GM23338 (cell line): ENCODE data around the gene PPDPF. TPM values are rescaled to one million over a fixed set of nuclear protein-coding genes. Genes with fewer than 3 reads are reported as not detected.

Source experiments
- ATAC-seq: fragments of 200-7000 bp; cut with Tn5 transposase; 3 replicates; pipeline ENCODE4 v1.9.1; 2020
- DNase-seq: peaks from one replicate; pipeline ENCODE4 v3.0.0-alpha.2; 2015; ENCODE audit warnings: low spot score
- H2AFZ ChIP-seq: fragments of 200-600 bp; sonication (generic); 2 replicates; pipeline ENCODE4 v1.8.0; 2016; ENCODE audit warnings: antibody characterized with exemption, mild to moderate bottlenecking, moderate library complexity
- H3F3A ChIP-seq: fragments of 200-600 bp; sonication (generic); replicated peaks from 2 replicates; pipeline ENCODE4 v1.8.0; 2017; ENCODE audit warnings: antibody characterized with exemption, mixed run types, low read depth
- H3K27ac ChIP-seq: fragments of 200-600 bp; sonication (generic); 2 replicates; pipeline ENCODE4 v1.6.1; 2016; ENCODE audit warnings: low read depth
- H3K27me3 ChIP-seq: fragments of 200-600 bp; sonication (generic); 2 replicates; pipeline ENCODE4 v1.8.0; 2016; ENCODE audit warnings: mild to moderate bottlenecking, mixed run types, moderate library complexity; ENCODE audit not compliant: insufficient read depth
- H3K36me3 ChIP-seq: fragments of 200-600 bp; sonication (generic); 2 replicates; pipeline ENCODE4 v1.8.0; 2016; ENCODE audit warnings: mild to moderate bottlenecking; ENCODE audit not compliant: insufficient read depth
- H3K4me1 ChIP-seq: fragments of 200-600 bp; sonication (generic); 2 replicates; pipeline ENCODE4 v1.8.0; 2016; ENCODE audit warnings: mild to moderate bottlenecking, moderate library complexity; ENCODE audit not compliant: insufficient read depth
- H3K4me2 ChIP-seq: fragments of 200-600 bp; sonication (generic); 2 replicates; pipeline ENCODE4 v1.7.1; 2017; ENCODE audit warnings: mixed run types
- H3K4me3 ChIP-seq: fragments of 200-600 bp; sonication (generic); 2 replicates; pipeline ENCODE4 v1.6.1; 2016; ENCODE audit warnings: mixed run types
- H3K79me2 ChIP-seq: fragments of 200-600 bp; sonication (generic); replicated peaks from 2 replicates; pipeline ENCODE4 v1.8.0; 2017; ENCODE audit warnings: mild to moderate bottlenecking; ENCODE audit not compliant: insufficient read depth
- H3K9me2 ChIP-seq: fragments of 200-600 bp; sonication (generic); 2 replicates; pipeline ENCODE4 v1.8.0; 2017; ENCODE audit not compliant: insufficient read depth
- H4K20me1 ChIP-seq: fragments of 200-600 bp; sonication (generic); replicated peaks from 2 replicates; pipeline ENCODE4 v1.8.0; 2017; ENCODE audit warnings: mild to moderate bottlenecking; ENCODE audit not compliant: insufficient read depth
- H3K27ac Mint-ChIP-seq: 2 replicates; pipeline ENCODE4 v1.8.0; 2020; ENCODE audit warnings: inconsistent platforms, mild to moderate bottlenecking, moderate library complexity, mixed read lengths
- H3K27me3 Mint-ChIP-seq: 3 replicates; pipeline ENCODE4 v1.8.0; 2022; ENCODE audit warnings: low read depth, mild to moderate bottlenecking, moderate library complexity, mixed read lengths, inconsistent platforms; ENCODE audit not compliant: insufficient read depth, poor library complexity
- H3K36me3 Mint-ChIP-seq: 3 replicates; pipeline ENCODE4 v1.8.0; 2021; ENCODE audit warnings: low read depth, mild to moderate bottlenecking, inconsistent platforms, moderate library complexity, mixed read lengths
- H3K4me1 Mint-ChIP-seq: 3 replicates; pipeline ENCODE4 v1.8.0; 2020; ENCODE audit warnings: mild to moderate bottlenecking, inconsistent platforms, mixed read lengths
- H3K4me3 Mint-ChIP-seq: 3 replicates; pipeline ENCODE4 v1.8.0; 2021; ENCODE audit warnings: moderate library complexity, mild to moderate bottlenecking, inconsistent platforms, mixed read lengths
- H3K9me3 Mint-ChIP-seq: 3 replicates; pipeline ENCODE4 v1.8.0; 2020; ENCODE audit warnings: moderate library complexity, mild to moderate bottlenecking, inconsistent platforms, mixed read lengths
- CREB1 ChIP-seq: fragments of 250-450 bp; sonication (Bioruptor Pico); IDR thresholded peaks from 2 replicates; pipeline ENCODE4 v1.5.0; 2020; ENCODE audit warnings: low read depth, mild to moderate bottlenecking, moderate library complexity
- CTCF ChIP-seq, 2 experiments: fragments of 200-600 bp in 1 of 2; sonication (generic) in 1 of 2; conservative IDR thresholded peaks; 2 replicates each; pipeline versions ENCODE4 v1.5.1 to v1.6.1; 2016 to 2017; ENCODE audit warnings: antibody characterized with exemption in 2 of 2, low read depth in 2 of 2, mild to moderate bottlenecking in 2 of 2, moderate library complexity in 1 of 2
- ETS1 ChIP-seq: IDR thresholded peaks from 2 replicates; pipeline ENCODE4 v1.6.1; 2016; ENCODE audit warnings: antibody characterized with exemption
- EZH2 ChIP-seq: fragments of 200-600 bp; sonication (generic); IDR thresholded peaks from one replicate; pipeline ENCODE4 v1.8.0; 2017; ENCODE audit warnings: antibody characterized with exemption, mild to moderate bottlenecking, low read depth; ENCODE audit not compliant: unreplicated experiment
- EZH2phosphoT487 ChIP-seq: fragments of 200-600 bp; sonication (generic); IDR thresholded peaks from one replicate; pipeline ENCODE4 v1.8.1; 2018; ENCODE audit warnings: antibody characterized with exemption; ENCODE audit not compliant: unreplicated experiment
- JUNB ChIP-seq: IDR thresholded peaks from one replicate; pipeline ENCODE4 v1.6.1; 2016; ENCODE audit warnings: antibody characterized with exemption; ENCODE audit not compliant: unreplicated experiment
- NANOG ChIP-seq: IDR thresholded peaks from 2 replicates; pipeline ENCODE4 v1.6.1; 2016; ENCODE audit warnings: antibody characterized with exemption, borderline replicate concordance
- POLR2AphosphoS5 ChIP-seq: IDR thresholded peaks from 2 replicates; pipeline ENCODE4 v1.6.1; 2016; ENCODE audit warnings: antibody characterized with exemption, low read depth
- REST ChIP-seq: IDR thresholded peaks from one replicate; pipeline ENCODE4 v1.6.1; 2018; ENCODE audit warnings: antibody characterized with exemption; ENCODE audit not compliant: unreplicated experiment
- STAT1 ChIP-seq: IDR thresholded peaks from one replicate; pipeline ENCODE4 v1.6.1; 2016; ENCODE audit warnings: antibody characterized with exemption; ENCODE audit not compliant: unreplicated experiment
- ZNF114 ChIP-seq: fragments of 250-450 bp; sonication (Bioruptor Pico); IDR thresholded peaks from 2 replicates; pipeline ENCODE4 v1.5.0; 2020; ENCODE audit warnings: mild to moderate bottlenecking, moderate library complexity
- ZNF331 ChIP-seq: fragments of 250-450 bp; sonication (Bioruptor Pico); IDR thresholded peaks from 2 replicates; pipeline ENCODE4 v1.5.0; 2020; ENCODE audit warnings: low read depth, mild to moderate bottlenecking, moderate library complexity
- ZNF462 ChIP-seq: fragments of 250-450 bp; sonication (Bioruptor Pico); IDR thresholded peaks from 2 replicates; pipeline ENCODE4 v1.5.0; 2020; ENCODE audit warnings: mild to moderate bottlenecking, moderate library complexity
- polyA plus RNA-seq: library from polyadenylated mRNA; unstranded; fragments of >200 nt; fragmentation: Nextera tagmentation; extraction: Ambion mirVana; gene quantifications from 2 replicates; pipeline ENCODE4 v1.2.1, GENCODE V29; 2016
- total RNA-seq: library from RNA; depleted of rRNA; stranded (reverse); fragments of >200 nt; shearing (Covaris generic); gene quantifications from 2 replicates; pipeline ENCODE4 v1.2.3, GENCODE V29; 2014

Gene PPDPF
- total and polyA plus RNA-seq, 2 experiments from 2014 or later: 83.9 to 141 TPM

- Histone ChIP-seq H3K27ac (no peak overlapping the region), H3K4me3 (no peak overlapping the region), H2AFZ (no peak overlapping the region), H3K9me2 (no peaks in the 10 kb centered on the region), H3K4me1 (peaks cover 12% of the 10 kb centered on the region; the same call in 1 of the 2 replicates), H4K20me1 (no peaks in the 10 kb centered on the region), H3K27me3 (no peaks in the 10 kb centered on the region), H3K79me2 (peaks cover 4% of the 10 kb centered on the region; the same call in 1 of the 2 replicates), H3K4me2 (no peak overlapping the region), H3F3A (peaks cover 6% of the 10 kb centered on the region; the same call in 1 of the 2 replicates), H3K36me3 (no peaks in the 10 kb centered on the region)
- ATAC-seq: no peak
- TF ChIP-seq REST (no peak), EZH2phosphoT487 (no peak), STAT1 (no peak), ZNF114 (CRISPR knock-in tag) (no peak), CREB1 (no peak), ZNF331 (CRISPR knock-in tag) (no peak), POLR2AphosphoS5 (no peak), CTCF (conservative IDR thresholded peaks at IDR 0.05; ENCODE audit: low read depth in 2 of 2) (no peak), ZNF462 (CRISPR knock-in tag) (no peak), ETS1 (no peak), JUNB (no peak), EZH2 (no peak), NANOG (no peak)
- H3K27ac Mint-ChIP-seq: no peak overlapping the region
- peaks cover 14% of the 10 kb centered on the region; the same call in 2 of the 3 replicates for H3K9me3 Mint-ChIP-seq
- no peak for DNase-seq
- peaks cover 13% of the 10 kb centered on the region for H3K27me3 Mint-ChIP-seq
- peaks cover 14% of the 10 kb centered on the region for H3K4me1 Mint-ChIP-seq
- H3K4me3 Mint-ChIP-seq: no peak overlapping the region
- peaks cover 19% of the 10 kb centered on the region for H3K36me3 Mint-ChIP-seq
These were observed 2.9 kb upstream of the PPDPF start for GRCh38 chr20:63517376-63518309.
